SHP77 (cell line): Measurements from ENCODE around the gene QRFPR.
"Not testable (repeated sequence)": the region's sequence is repeated elsewhere in the genome, so short reads cannot be mapped to it uniquely, and the experiment has no call there.

ENCODE experiments used
- DNase-seq, 2 experiments: peaks; one replicate each; lab custom pipeline; 2025; lab: John Stamatoyannopoulos, UW

The QRFPR gene

GRCh38 chr4:121380776-121381462 is at the start of gene QRFPR:
Gene QRFPR (minus strand): TSS chr4:121381018. CDS start chr4:121380647, 371 bp downstream.
- DNase-seq, result no peak

- no peak for DNase-seq
Measured at GRCh38 chr4:121428721-121429120, 47.9 kb upstream of the QRFPR start.

GRCh38 chr4:121421594-121421993 is 40.8 kb upstream of the QRFPR start:
- no peak for DNase-seq

- no peak for DNase-seq
Measured at GRCh38 chr4:121411151-121411744, 30.4 kb upstream of the QRFPR start.

DNA sequence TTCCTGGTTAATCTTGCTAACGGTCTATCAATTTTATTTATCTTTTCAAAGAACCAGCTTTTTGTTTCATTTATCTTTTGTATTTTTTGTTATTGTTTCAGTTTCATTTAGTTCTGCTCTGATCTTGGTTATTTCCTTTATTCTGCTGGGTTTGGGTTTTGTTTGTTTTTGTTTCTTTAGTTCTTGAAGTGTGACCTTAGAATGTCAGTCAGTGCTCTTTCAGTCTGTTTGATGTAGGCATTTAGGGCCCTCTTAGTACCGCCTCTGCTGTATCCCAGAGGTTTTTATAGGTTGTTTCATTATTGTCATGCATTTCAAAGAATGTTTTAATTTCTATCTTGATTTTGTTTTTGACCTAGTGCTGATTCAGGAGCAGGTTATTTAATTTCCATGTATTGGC is 27.7 kb upstream of the QRFPR start:
- not testable (repeated sequence) for DNase-seq

GRCh38 chr4:121400632-121401031 is 19.8 kb upstream of the QRFPR start:
- DNase-seq, result no peak

DNA sequence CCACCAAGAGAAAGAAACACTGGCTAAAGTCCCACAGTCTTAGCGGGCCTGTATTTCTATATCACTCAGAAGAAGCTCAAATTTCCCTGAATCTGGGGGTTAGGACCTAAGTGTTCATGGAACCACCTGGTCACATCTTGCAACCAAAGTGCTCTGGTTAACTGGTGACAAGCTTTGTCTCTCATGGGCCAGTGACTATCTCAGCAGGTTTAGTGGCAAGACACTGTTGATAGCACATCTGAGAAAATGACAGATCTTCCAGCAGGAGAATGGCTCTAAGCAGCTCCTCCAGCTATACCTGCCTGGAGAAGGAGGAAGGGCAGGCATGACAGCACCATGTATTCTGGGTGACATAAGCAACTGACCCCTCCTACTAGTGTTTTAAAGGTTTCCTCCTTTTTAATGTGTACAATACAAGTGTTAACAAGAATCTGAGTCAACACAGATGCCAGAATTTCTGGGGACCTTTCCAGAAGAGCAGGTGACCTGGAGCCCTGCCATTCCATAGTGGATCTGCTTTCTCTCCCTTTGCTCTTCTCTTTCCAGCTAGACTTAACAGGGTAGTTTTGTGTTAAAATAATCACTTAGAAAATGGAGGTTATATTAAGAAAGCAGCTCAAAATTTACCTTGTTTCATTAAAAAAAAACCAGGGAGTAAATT is 17.3 kb upstream of the QRFPR start:
- DNase-seq, result peak in 1 of 2 experiments; percentile 2

DNA sequence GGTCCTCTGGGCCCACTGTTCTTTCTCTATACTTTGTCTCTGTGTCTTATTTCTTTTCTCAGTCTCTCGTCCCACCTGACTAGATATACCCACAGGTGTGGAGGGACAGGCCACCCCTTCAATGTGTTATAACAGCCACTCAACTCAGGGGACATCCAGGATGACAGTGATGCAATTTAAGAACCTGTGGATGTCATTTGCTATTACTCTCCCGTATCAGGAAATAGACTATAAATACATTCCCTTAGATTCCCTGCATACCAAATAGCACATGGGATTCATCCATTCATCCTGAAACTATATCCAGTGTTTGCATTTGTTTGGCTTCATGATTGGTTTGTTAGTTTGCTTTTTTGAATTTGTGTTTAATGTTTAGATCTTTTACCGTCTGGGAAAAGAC is 16.6 kb upstream of the QRFPR start:
- no peak for DNase-seq

DNA sequence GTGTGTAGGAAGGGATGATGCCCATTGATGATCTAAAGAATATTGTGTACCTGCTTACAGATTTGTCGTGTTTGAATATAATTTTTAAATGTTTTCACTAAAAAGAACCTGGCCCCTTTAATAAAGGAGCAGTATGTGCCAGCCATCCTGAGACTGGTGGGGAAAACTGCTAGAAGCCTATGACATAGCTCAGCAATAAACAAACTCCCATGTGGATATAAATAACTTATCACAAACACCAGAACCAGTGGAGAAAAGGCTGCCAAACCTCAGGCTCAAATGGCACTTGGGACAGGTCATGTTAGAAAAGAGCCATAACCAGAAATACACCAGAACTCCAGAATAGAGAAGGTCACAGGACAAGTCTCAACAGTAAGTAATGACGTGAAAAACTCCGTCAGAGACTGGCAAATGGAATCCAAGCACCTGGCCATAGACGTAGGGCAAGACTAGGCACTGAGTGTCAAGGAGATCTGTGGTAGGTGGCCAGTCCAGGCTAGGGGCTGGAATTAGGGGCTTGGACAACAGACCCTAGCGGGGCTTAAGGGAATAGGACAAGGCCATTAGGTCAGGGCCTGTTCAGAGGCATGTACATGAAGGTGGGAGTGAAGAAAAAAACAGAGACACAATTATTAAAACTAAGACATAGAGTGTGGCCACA is 11.7 kb upstream of the QRFPR start:
- DNase-seq, result no peak

- no peak for DNase-seq
Measured at GRCh38 chr4:121390335-121390734, 9.5 kb upstream of the QRFPR start.

DNA sequence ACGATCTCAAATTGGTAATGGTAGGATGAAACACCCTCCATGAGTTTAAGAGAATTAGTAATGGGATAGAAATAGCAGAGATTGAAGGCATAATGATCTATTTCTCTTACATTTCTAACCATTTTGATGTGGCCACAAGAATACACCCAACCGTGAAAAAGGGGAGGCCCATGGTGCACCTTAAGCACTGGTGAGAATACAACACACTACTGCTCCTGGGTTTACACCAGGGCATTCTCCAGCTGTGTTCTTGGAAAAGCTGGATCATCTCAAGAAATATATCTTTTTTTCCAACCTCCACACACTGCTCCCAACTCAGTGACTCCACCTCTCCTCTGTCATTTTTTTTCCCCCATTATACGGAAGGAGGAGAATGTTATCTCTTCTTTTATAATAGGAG is 1.5 kb downstream of the QRFPR start:
- DNase-seq, result no peak

DNA sequence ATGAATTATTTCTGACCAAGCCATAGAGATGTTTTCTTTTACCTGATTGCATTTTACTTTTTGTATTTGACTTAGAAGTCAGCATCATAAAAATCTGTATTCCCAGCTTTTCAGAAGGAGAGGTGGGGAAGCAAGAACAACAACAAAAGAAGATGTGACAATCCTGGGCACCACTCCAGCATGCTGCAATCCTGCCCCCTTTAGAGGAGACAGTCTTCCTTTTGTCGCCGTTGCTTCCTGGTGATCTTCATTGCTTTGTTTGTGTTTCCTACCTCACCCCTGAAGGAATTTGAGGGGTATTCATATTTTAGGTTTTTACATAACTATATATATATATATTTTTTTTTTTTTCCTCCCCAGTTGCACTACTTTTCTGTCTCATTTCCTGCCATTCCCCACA is 3.7 kb downstream of the QRFPR start:
- no peak for DNase-seq

- DNase-seq, result no peak
Measured at GRCh38 chr4:121376556-121376955, 4.3 kb downstream of the QRFPR start.

GRCh38 chr4:121376097-121376496 is 4.7 kb downstream of the QRFPR start:
- DNase-seq, result no peak

DNA sequence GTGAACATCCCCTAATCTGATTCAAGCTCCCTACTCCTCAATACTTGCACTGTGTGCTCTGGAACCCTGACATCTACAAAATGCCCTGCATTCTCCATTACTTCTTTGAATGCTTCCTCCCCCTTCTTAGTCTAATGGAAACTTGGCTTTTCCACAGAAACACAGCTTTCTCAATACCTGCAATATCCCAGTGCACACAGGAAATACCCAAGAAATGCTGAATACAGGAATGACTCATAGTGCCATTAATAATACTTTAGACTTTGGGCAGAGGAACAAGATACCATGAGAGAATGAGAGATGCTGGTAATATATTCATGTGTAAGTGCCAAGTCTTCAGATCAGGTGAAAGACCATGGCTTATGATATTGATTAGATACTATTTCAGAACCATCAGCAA is 5.6 kb downstream of the QRFPR start:
- DNase-seq, result no peak

GRCh38 chr4:121373841-121374240 is 7.0 kb downstream of the QRFPR start:
- no peak for DNase-seq

DNA sequence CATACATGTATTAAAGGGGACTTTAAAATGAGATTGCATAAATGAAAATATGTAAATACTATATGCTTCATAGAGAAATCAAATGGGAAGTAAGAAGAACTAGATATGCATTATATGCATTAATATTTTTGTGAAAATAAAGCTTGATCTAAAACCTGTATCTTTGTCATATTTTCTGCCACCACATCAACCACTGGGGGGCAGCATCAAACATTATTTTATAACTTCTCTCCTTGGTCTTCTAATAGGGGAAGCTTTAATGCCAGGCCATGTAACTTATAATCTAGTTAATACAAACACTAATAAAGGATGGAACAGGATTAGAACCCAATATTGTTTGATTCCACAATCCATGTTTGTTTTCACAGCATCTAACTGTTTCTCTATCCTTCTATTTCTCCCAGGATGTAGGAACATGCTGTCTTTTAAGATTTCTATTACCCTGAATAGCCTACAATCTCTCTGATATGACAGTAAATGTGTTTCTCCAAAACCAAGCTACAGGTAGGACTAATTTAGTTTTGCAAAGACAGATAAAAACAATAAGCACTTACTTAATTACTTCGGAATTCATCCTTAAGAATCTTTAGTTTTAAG is 10.0 kb downstream of the QRFPR start:
- DNase-seq, result no peak

- DNase-seq, result no peak
Measured at GRCh38 chr4:121360495-121360894, 20.3 kb downstream of the QRFPR start.

DNA sequence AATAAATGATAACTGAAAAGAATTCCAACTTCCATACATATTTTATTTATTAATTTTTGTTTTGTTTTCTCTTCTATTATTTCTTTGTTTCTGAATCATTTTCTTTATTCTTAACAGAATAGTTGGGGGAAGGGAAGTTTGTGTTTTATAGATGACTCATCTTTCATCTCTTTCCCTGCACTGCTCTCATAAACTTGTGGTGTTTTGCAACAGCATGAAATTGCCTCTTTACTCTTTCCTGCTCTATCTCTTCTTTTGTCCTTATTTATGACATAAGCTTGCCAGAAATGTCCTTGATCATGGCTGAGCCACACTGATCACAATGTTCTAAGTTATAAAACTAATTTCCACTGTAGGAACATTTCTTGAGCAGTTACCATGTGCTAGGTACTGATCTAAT is 22.3 kb downstream of the QRFPR start:
- DNase-seq, result no peak

GRCh38 chr4:121353213-121353612 is 27.6 kb downstream of the QRFPR start:
- DNase-seq, result no peak

DNA sequence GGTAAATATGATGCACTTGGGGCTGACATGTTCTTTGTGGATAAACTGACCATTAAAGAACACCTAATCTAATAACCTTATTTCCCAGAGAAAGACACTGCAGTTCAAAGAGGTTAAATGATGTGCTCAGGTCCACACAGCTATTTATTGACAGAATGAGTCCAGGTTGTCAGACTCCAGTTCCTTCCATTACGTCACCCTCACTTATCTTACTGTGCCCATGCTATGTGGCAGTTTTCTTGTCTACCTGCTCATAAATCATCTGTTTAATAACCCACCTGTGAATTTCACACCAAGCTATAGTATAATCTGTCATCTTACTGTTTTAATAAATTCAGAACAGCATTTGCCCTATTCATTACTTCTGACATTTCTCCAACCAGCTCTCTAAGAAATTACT is 36.7 kb downstream of the QRFPR start:
- no peak for DNase-seq

DNA sequence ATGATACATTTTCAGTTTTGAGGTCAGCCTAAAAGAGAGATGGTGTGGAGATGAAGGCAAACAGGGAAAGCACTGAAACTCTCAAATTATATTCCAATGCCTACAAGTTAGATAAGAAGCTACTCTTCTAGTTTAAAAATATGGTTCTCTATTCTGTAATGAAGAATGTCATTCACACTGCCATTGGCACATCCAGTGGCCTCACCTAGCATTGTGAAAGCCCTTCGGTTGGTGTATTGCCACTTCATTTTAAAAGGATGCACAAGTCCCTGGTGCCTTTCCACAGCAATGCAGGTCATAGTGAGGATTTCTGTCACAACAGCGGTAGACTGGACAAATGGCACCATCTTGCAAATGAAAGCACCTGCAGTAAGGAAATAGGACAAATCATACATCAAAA is 40.6 kb downstream of the QRFPR start:
- no peak for DNase-seq

GRCh38 chr4:121339824-121340223 is 41.0 kb downstream of the QRFPR start:
- DNase-seq, result no peak
